Right lobe of liver (tissue), 4 donors: ENCODE data around the gene NEK9.

Experiments
- CTCF ChIP-seq, 4 donors: fragments of 200-600 bp in 3 of 4; fragments of 450-650 bp in 1 of 4; IDR thresholded peaks; one replicate each; pipeline versions ENCODE4 v1.5.1 to v1.8.0; 2016 to 2022; ENCODE audit warnings: antibody characterized with exemption in 4 of 4, mild to moderate bottlenecking in 2 of 4
- POLR2A ChIP-seq: fragments of 450-650 bp; IDR thresholded peaks from one replicate; pipeline ENCODE4 v1.6.1; 2017; ENCODE audit warnings: antibody characterized with exemption, mild to moderate bottlenecking
- donor health status: DM: no; HTN: no; CAD: no.
- donor health status: DM: no; HTN: no; CAD: no.
- donor health status: DM: no; HTN: yes; CAD: no.

DNA sequence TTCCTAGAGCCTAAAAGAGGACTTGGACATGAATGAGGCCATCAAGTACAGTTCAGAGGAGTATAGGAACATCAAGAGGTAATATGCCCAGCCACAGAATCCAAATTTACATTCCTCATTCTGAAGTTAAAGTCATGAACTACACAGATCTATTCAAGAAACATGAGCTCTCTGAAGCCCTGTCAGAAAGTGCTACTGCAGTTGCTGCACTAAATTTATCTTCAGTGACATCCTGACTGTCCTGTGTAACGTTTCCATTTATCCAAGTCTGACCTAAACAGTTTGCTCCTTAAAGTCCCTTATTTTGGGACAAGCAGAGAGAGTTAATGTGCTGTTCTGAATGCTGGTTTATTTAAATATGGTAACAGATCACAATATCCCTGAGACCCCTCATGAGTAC lies 28.2 kb downstream of the NEK9 start:
- TF ChIP-seq POLR2A (no peak), CTCF (IDR thresholded peaks at IDR 0.05) (no peak)
